Breast epithelium (tissue), 4 donors: Measurements from ENCODE around the gene TRAF3IP1. TPM values are rescaled to one million over a fixed set of nuclear protein-coding genes. Genes with fewer than 3 reads are reported as not detected.

Experiments
- DNase-seq, 2 donors: peaks; one replicate each; pipeline ENCODE4 v3.0.0-alpha.2; 2019; ENCODE audit warnings: low spot score in 2 of 2
- H3K27ac ChIP-seq, 2 donors: fragments of 200-600 bp; sonication (generic) in 1 of 2; one replicate each; pipeline ENCODE4 v1.5.1; 2016 to 2019; ENCODE audit warnings: mild to moderate bottlenecking in 1 of 2
- H3K27me3 ChIP-seq, 2 donors: fragments of 200-600 bp; sonication (generic) in 1 of 2; one replicate each; pipeline versions ENCODE4 v1.5.1 to v1.6.0; 2017 to 2019; ENCODE audit warnings: control low read depth in 1 of 2, mild to moderate bottlenecking in 1 of 2
- H3K36me3 ChIP-seq: fragments of 200-600 bp; one replicate; pipeline ENCODE4 v1.5.1; 2019
- H3K4me1 ChIP-seq, 2 donors: fragments of 200-600 bp; sonication (generic); one replicate each; pipeline ENCODE4 v1.5.1; 2016 to 2019; ENCODE audit warnings: control low read depth in 1 of 2
- H3K4me3 ChIP-seq, 3 donors: fragments of 200-600 bp; sonication (generic); 1 replicate in 2 of 3; 2 replicates in 1 of 3; pipeline ENCODE4 v1.5.1; 2016 to 2019; ENCODE audit warnings: mild to moderate bottlenecking in 3 of 3, moderate library complexity in 2 of 3
- H3K9me3 ChIP-seq, 2 donors: fragments of 200-600 bp; sonication (generic) in 1 of 2; one replicate each; pipeline ENCODE4 v1.5.1; 2016 to 2019; ENCODE audit warnings: control low read depth in 1 of 2
- CTCF ChIP-seq, 3 donors: fragments of 450-650 bp; IDR thresholded peaks; one replicate each; pipeline ENCODE4 v1.5.1; 2016 to 2017; ENCODE audit warnings: antibody characterized with exemption in 3 of 3, mild to moderate bottlenecking in 3 of 3, moderate library complexity in 3 of 3
- POLR2A ChIP-seq: fragments of 450-650 bp; IDR thresholded peaks from one replicate; pipeline ENCODE4 v1.6.1; 2016; ENCODE audit warnings: antibody characterized with exemption, mild to moderate bottlenecking, moderate library complexity
- POLR2AphosphoS5 ChIP-seq, 3 donors: sonication (generic); formaldehyde crosslinking; IDR thresholded peaks; one replicate each; pipeline ENCODE4 v1.6.1; 2017; ENCODE audit warnings: antibody characterized with exemption in 3 of 3
- intact Hi-C: fragments of 100-400 bp; cut with DNase I; formaldehyde crosslinking; loops from one replicate; pipeline ENCODE4 v1.15.1; 2023; ENCODE audit warnings: low total_unique reads
- total RNA-seq, 3 donors: library from RNA; depleted of rRNA; stranded (reverse); fragments of >200 nt; gene quantifications; one replicate each; pipeline ENCODE4 v1.1.0, GENCODE V29; 2016

TRAF3IP1 gene
- total RNA-seq, 3 donors from 2014 or later = 12.1 to 20.6 (median 15.7) TPM

- no peaks in the 10 kb centered on the region for H3K4me1 ChIP-seq
- no peaks in the 10 kb centered on the region for H3K9me3 ChIP-seq
- H3K4me3 ChIP-seq = no peak overlapping the region
- intact Hi-C loops = no loop called here
- no peak overlapping the region for H3K27ac ChIP-seq
- DNase-seq = no peak
- no peak for TF ChIP-seq POLR2AphosphoS5 (IDR thresholded peaks at IDR 0.05)
- no peak for TF ChIP-seq CTCF (IDR thresholded peaks at IDR 0.05)
- no peak for TF ChIP-seq POLR2A
- H3K36me3 ChIP-seq = no peaks in the 10 kb centered on the region
- H3K27me3 ChIP-seq = no peaks in the 10 kb centered on the region
These were observed 21.2 kb downstream of the TRAF3IP1 start for GRCh38 chr2:238341536-238341935.

- Histone ChIP-seq H3K27ac (no peak overlapping the region), H3K36me3 (no peaks in the 10 kb centered on the region), H3K9me3 (no peaks in the 10 kb centered on the region), H3K27me3 (no peaks in the 10 kb centered on the region), H3K4me3 (no peak overlapping the region), H3K4me1 (no peaks in the 10 kb centered on the region)
- TF ChIP-seq POLR2AphosphoS5 (IDR thresholded peaks at IDR 0.05) (no peak), POLR2A (no peak), CTCF (IDR thresholded peaks at IDR 0.05) (no peak)
- DNase-seq = no peak
- intact Hi-C loops = no loop called here
These were observed 23.7 kb downstream of the TRAF3IP1 start for GRCh38 chr2:238344035-238344434.

GRCh38 chr2:238344517-238344916 is 24.2 kb downstream of the TRAF3IP1 start:
- Histone ChIP-seq H3K27me3 (no peaks in the 10 kb centered on the region), H3K27ac (no peak overlapping the region), H3K9me3 (no peaks in the 10 kb centered on the region), H3K4me1 (no peaks in the 10 kb centered on the region), H3K4me3 (no peak overlapping the region), H3K36me3 (no peaks in the 10 kb centered on the region)
- TF ChIP-seq POLR2A = no peak
- no peak for TF ChIP-seq CTCF (IDR thresholded peaks at IDR 0.05)
- TF ChIP-seq POLR2AphosphoS5 (IDR thresholded peaks at IDR 0.05) = no peak
- no peak for DNase-seq
- intact Hi-C loops = no loop called here

- Histone ChIP-seq H3K27me3 (no peaks in the 10 kb centered on the region), H3K27ac (no peak overlapping the region), H3K4me1 (no peaks in the 10 kb centered on the region), H3K9me3 (no peaks in the 10 kb centered on the region), H3K36me3 (no peaks in the 10 kb centered on the region), H3K4me3 (no peak overlapping the region)
- no peak for DNase-seq
- intact Hi-C loops = no loop called here
- TF ChIP-seq POLR2A (no peak), CTCF (IDR thresholded peaks at IDR 0.05) (no peak), POLR2AphosphoS5 (IDR thresholded peaks at IDR 0.05) (no peak)
These were observed 25.1 kb downstream of the TRAF3IP1 start for GRCh38 chr2:238345297-238345968.

GRCh38 chr2:238346544-238346943 is 26.2 kb downstream of the TRAF3IP1 start:
- intact Hi-C loops = no loop called here
- no peaks in the 10 kb centered on the region for H3K9me3 ChIP-seq
- H3K4me1 ChIP-seq = no peaks in the 10 kb centered on the region
- no peaks in the 10 kb centered on the region for H3K36me3 ChIP-seq
- H3K4me3 ChIP-seq = no peak overlapping the region
- TF ChIP-seq POLR2A (no peak), CTCF (IDR thresholded peaks at IDR 0.05) (no peak), POLR2AphosphoS5 (IDR thresholded peaks at IDR 0.05) (no peak)
- no peak for DNase-seq
- H3K27ac ChIP-seq = no peak overlapping the region
- no peaks in the 10 kb centered on the region for H3K27me3 ChIP-seq
